Measurements from ENCODE around the gene BEST2. TPM values are rescaled to one million over a fixed set of nuclear protein-coding genes. Genes with fewer than 3 reads are reported as not detected.

BEST2 gene
- total RNA-seq, 4 donors from 2014 or later, result not detected

DNA sequence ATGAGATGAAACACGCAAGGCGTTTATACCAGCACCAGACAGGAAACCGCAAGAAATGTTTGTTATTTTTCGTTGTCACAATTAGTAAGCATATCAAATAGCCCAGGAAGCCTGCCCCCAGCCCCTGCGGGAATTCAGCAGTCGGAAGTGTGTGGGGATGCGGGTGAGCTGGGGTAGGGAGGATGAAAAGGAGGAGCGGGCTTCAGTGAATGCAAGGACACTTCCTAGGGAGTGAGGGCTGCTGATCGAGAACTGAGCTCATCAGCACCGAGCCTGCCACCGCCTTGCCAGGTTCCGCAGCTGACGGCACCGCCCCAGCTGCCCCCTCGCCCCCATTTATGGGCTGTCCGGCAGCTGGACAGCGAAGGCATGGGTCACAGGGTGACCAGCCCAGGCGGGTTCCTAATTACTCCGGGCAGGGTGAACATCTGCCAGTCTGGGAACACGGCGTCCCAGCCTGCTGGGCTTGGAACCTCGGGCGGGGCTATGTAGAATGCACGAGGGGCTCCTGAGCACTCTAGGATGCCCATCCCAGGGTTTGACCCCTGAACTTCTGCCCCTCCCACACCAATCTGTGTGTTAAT is 1.6 kb upstream of the BEST2 start:
- TF ChIP-seq, protein P1, sequence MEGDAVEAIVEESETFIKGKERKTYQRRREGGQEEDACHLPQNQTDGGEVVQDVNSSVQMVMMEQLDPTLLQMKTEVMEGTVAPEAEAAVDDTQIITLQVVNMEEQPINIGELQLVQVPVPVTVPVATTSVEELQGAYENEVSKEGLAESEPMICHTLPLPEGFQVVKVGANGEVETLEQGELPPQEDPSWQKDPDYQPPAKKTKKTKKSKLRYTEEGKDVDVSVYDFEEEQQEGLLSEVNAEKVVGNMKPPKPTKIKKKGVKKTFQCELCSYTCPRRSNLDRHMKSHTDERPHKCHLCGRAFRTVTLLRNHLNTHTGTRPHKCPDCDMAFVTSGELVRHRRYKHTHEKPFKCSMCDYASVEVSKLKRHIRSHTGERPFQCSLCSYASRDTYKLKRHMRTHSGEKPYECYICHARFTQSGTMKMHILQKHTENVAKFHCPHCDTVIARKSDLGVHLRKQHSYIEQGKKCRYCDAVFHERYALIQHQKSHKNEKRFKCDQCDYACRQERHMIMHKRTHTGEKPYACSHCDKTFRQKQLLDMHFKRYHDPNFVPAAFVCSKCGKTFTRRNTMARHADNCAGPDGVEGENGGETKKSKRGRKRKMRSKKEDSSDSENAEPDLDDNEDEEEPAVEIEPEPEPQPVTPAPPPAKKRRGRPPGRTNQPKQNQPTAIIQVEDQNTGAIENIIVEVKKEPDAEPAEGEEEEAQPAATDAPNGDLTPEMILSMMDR (IDR thresholded peaks at IDR 0.05), result no peak
- no peak for ATAC-seq (ENCODE audit: low FRiP score)
- no peak for DNase-seq (ENCODE audit: low spot score)

DNA sequence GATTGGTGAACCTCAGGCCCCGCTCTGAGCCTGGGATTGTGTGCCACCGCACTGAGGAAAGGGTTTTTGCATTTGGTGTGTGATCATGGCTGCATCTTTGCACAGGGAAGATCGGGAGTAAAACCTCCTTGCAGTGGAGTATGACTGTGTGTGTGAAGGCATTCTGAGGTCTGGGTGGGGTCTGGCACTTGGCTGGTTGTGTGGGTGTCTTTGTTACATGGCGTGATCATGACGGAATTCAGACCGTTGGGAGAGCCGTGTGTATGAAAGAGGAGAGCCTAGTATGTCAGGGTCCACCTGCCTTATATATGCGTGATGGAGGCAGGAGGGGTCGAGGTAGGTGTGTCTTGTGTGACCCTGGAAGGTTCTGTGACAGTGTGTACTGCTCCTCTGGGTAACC is 740 bp upstream of the BEST2 start:
- TF ChIP-seq, protein P1 (IDR thresholded peaks at IDR 0.05), result no peak

DNA sequence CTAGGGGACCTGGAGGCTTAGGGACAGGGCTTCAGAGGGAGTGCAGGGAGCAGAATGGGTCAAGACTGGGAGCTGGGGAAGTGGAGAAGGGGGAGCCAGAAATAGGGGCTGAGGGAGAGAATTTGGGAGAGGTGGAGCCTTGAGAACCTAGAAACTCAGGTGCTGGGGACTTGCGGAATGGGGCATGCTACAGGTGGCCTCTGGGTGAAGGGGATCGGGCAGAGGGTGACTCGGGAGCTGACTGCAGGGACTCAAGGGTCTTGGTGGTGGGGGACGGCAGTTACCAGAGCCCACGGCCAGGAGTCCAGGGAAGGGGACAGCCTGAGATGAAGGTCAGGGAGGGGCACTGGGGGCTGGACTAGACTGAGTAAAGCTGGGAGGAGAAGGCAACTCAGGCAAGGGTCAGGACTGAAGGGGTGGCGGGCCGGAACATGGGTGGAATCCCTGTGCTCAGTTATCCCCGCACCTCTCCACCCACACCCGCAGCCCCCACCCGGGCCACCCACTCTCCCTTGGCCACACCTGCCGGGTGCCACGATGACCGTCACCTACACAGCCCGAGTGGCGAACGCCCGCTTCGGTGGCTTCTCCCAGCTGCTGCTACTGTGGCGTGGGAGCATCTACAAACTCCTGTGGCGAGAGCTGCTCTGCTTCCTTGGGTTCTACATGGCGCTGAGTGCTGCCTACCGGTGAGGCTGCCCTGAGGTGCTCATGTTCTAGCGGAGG is 628 bp downstream of the BEST2 start:
- TF ChIP-seq, protein P1 (IDR thresholded peaks at IDR 0.05), result no peak
- no peak for ATAC-seq (ENCODE audit: low FRiP score)
- no peak for DNase-seq (ENCODE audit: low spot score)

More for the DNA sequence above, 740 bp upstream of the BEST2 start:
- DNase-seq (ENCODE audit: low spot score) (no peak), ATAC-seq (ENCODE audit: low FRiP score) (no peak)

DNA sequence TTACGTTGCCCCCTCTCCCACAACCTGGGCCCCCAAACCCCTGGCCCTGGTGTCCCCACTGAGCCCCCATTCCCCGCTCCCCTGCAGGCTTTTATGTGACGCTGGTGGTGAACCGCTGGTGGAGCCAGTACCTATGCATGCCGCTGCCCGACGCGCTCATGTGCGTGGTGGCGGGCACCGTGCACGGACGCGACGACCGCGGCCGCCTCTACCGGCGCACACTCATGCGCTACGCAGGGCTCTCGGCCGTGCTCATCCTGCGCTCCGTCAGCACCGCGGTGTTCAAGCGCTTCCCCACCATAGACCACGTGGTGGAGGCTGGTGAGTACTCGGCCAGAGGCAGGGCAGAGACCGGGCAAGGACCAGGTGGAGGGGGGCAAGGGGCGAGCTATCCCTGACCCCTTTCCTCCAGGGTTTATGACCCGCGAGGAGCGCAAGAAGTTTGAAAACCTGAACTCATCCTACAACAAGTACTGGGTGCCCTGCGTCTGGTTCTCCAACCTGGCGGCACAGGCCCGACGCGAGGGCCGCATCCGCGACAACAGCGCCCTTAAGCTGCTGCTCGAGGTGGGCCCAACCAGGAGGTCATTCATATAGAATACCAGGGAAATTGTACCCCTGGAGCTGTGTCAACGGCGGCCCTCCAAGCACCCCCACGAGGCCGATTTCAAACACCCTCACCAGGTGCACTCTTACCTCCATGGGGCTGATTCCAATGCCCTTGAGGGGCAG is 3.0 kb downstream of the BEST2 start:
- ATAC-seq (ENCODE audit: low FRiP score), result no peak
- TF ChIP-seq, protein P1 (IDR thresholded peaks at IDR 0.05), result no peak
- DNase-seq (ENCODE audit: low spot score), result no peak

DNA sequence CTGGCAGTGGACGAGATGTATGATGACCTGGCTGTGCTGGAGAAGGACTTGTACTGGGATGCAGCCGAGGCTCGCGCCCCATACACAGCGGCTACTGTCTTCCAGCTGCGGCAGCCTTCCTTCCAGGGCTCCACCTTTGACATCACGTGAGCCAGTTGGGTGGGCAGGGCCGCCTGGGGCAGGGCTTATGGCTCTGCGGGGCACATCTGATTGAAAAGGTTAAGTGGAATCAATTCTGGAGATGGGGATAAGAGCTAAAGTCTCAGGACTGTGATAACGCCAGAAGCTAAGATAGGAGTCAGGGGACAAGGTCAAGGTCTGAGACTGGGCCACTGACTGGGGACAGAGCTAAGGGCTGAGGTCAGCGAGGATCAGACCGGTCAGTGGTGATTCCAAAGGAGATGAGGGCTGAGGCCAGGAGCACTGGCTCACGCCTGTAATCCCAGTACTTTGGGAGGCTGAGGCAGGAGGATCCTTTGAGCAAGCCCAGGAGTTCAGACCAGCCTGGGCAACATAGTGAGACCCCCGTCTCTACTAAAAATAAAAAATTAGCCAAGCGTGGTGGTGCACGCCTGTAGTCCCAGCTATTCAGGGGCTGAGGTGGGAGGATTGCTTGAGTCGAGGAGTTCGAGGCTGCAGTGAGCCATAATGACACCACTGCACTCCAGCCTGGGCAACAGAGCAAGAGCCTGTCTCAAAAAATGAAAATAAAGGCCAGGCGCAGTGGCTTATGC is 4.7 kb downstream of the BEST2 start:
- no peak for ATAC-seq (ENCODE audit: low FRiP score)
- TF ChIP-seq, protein P1 (IDR thresholded peaks at IDR 0.05), result no peak
- DNase-seq (ENCODE audit: low spot score), result no peak

DNA sequence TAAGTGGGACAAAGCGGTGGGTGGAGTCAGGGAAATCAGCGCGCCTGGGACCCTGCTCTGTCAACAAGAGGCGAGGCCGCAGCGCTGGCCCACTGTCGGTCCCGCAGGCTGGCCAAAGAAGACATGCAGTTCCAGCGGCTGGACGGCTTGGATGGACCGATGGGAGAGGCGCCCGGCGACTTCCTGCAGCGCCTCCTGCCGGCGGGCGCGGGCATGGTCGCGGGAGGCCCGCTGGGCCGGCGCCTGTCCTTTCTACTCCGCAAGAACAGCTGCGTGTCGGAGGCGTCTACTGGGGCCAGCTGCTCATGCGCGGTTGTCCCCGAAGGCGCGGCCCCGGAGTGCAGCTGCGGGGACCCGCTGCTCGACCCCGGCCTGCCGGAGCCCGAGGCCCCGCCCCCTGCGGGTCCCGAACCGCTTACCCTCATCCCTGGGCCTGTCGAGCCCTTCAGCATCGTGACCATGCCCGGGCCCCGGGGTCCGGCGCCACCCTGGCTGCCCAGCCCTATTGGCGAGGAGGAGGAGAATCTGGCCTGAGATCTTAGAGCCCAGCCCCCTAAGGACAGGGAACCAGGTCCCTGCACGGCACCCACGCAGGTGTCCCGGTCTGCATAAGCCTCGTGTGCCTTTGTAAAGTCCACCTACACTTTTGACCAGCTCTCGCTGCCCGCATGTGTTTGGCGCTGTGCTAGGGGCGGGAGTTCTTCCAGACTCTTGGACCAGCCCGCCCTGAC is 6.1 kb downstream of the BEST2 start:
- ATAC-seq (ENCODE audit: low FRiP score), result peak; percentile 67
- DNase-seq (ENCODE audit: low spot score), result peak; percentile 35
- TF ChIP-seq, protein P1 (IDR thresholded peaks at IDR 0.05), result peak in 2 of 3 donors; percentile 36 to 55

Measured in omental fat pad (tissue), 4 donors.